HAP-1 (cell line): ENCODE data around the gene PAX9.
A peak's percentile ranks its signal among the peaks of the same experiment; 100 is the strongest.

ENCODE experiments used
- DNase-seq, 2 experiments: peaks; one replicate each; pipeline ENCODE4 v3.0.0-alpha.2; 2016 to 2020; ENCODE audit warnings: low spot score in 2 of 2
- H3K27me3 ChIP-seq: fragments of 250-450 bp; sonication (Bioruptor Pico); 2 replicates; pipeline ENCODE4 v1.5.1; 2020; ENCODE audit warnings: low read depth, mild to moderate bottlenecking, moderate library complexity
- H3K36me3 ChIP-seq: fragments of 250-450 bp; sonication (Bioruptor Pico); replicated peaks from 2 replicates; pipeline ENCODE4 v1.5.1; 2020; ENCODE audit warnings: mild to moderate bottlenecking
- H3K4me1 ChIP-seq: fragments of 250-450 bp; sonication (Bioruptor Pico); 2 replicates; pipeline ENCODE4 v1.5.1; 2020; ENCODE audit warnings: mild to moderate bottlenecking
- H3K4me3 ChIP-seq: fragments of 250-450 bp; sonication (Bioruptor Pico); 2 replicates; pipeline ENCODE4 v1.5.1; 2020; ENCODE audit warnings: mild to moderate bottlenecking, moderate library complexity
- H3K9me3 ChIP-seq: fragments of 250-450 bp; sonication (Bioruptor Pico); 2 replicates; pipeline ENCODE4 v1.5.1; 2020; ENCODE audit warnings: mild to moderate bottlenecking, moderate library complexity
- in situ Hi-C: fragments of 300-500 bp; cut with MboI; formaldehyde crosslinking; loops from 3 replicates; pipeline ENCODE4 v1.14.3; 2020; ENCODE audit warnings: low sequenced_read_pairs, inconsistent platforms, mixed read lengths

PAX9 gene

GRCh38 chr14:36661506-36662257, at the start of gene PAX9:
Gene PAX9 (plus strand): TSS chr14:36661860. CDS start chr14:36662090, 230 bp downstream.
- no peaks in the 10 kb centered on the region; the same call in 1 of the 2 replicates for H3K36me3 ChIP-seq
- peak; percentile 86 to 95 for DNase-seq
- H3K27me3 ChIP-seq: no peaks in the 10 kb centered on the region
- in situ Hi-C loops: no loop called here
- no peaks in the 10 kb centered on the region for H3K9me3 ChIP-seq
- peak within 1 kb of the TSS; percentile 68 for H3K4me3 ChIP-seq
- H3K4me1 ChIP-seq: peaks cover 15% of the 10 kb centered on the region

- no peaks in the 10 kb centered on the region for H3K9me3 ChIP-seq
- H3K36me3 ChIP-seq: no peaks in the 10 kb centered on the region
- in situ Hi-C loops: no loop called here
- no peak for DNase-seq
- H3K4me3 ChIP-seq: no peak overlapping the region
- H3K4me1 ChIP-seq: no peaks in the 10 kb centered on the region
- no peaks in the 10 kb centered on the region for H3K27me3 ChIP-seq
Measured at GRCh38 chr14:36617824-36618223, 43.8 kb upstream of the PAX9 start.

- Histone ChIP-seq H3K4me1 (no peaks in the 10 kb centered on the region), H3K27me3 (no peaks in the 10 kb centered on the region), H3K4me3 (no peak overlapping the region), H3K9me3 (no peaks in the 10 kb centered on the region), H3K36me3 (no peaks in the 10 kb centered on the region)
- no peak for DNase-seq
- in situ Hi-C loops: no loop called here
Measured at GRCh38 chr14:36618641-36619040, 43.0 kb upstream of the PAX9 start.

- H3K4me1 ChIP-seq: no peaks in the 10 kb centered on the region
- no peaks in the 10 kb centered on the region for H3K9me3 ChIP-seq
- DNase-seq: no peak
- in situ Hi-C loops: no loop called here
- no peak overlapping the region for H3K4me3 ChIP-seq
- H3K36me3 ChIP-seq: no peaks in the 10 kb centered on the region
- no peaks in the 10 kb centered on the region for H3K27me3 ChIP-seq
Measured at GRCh38 chr14:36619131-36619530, 42.5 kb upstream of the PAX9 start.

- H3K4me3 ChIP-seq: no peak overlapping the region
- H3K27me3 ChIP-seq: no peaks in the 10 kb centered on the region
- in situ Hi-C loops: no loop called here
- no peaks in the 10 kb centered on the region for H3K4me1 ChIP-seq
- H3K9me3 ChIP-seq: no peaks in the 10 kb centered on the region
- H3K36me3 ChIP-seq: no peaks in the 10 kb centered on the region
- no peak for DNase-seq
Measured at GRCh38 chr14:36619853-36620252, 41.8 kb upstream of the PAX9 start.

GRCh38 chr14:36625014-36625413, 36.6 kb upstream of the PAX9 start:
- in situ Hi-C loops: loop anchor here (25.0 kb wide), 1 partner anchor 512 kb away; no protein-coding TSS in a partner anchor
- Histone ChIP-seq H3K4me1 (no peaks in the 10 kb centered on the region), H3K4me3 (no peak overlapping the region), H3K9me3 (no peaks in the 10 kb centered on the region), H3K36me3 (no peaks in the 10 kb centered on the region), H3K27me3 (no peaks in the 10 kb centered on the region)
- no peak for DNase-seq

- in situ Hi-C loops: loop anchor here (25.0 kb wide), 1 partner anchor 512 kb away; no protein-coding TSS in a partner anchor
- Histone ChIP-seq H3K36me3 (no peaks in the 10 kb centered on the region), H3K27me3 (no peaks in the 10 kb centered on the region), H3K4me1 (no peaks in the 10 kb centered on the region), H3K9me3 (no peaks in the 10 kb centered on the region), H3K4me3 (no peak overlapping the region)
- no peak for DNase-seq
Measured at GRCh38 chr14:36625436-36625835, 36.2 kb upstream of the PAX9 start.

- Histone ChIP-seq H3K36me3 (no peaks in the 10 kb centered on the region), H3K4me3 (no peak overlapping the region), H3K9me3 (no peaks in the 10 kb centered on the region), H3K4me1 (no peaks in the 10 kb centered on the region), H3K27me3 (no peaks in the 10 kb centered on the region)
- in situ Hi-C loops: loop anchor here (25.0 kb wide), 1 partner anchor 511 kb away; no protein-coding TSS in a partner anchor
- DNase-seq: no peak
Measured at GRCh38 chr14:36626151-36626550, 35.5 kb upstream of the PAX9 start.

- no peaks in the 10 kb centered on the region for H3K36me3 ChIP-seq
Measured at GRCh38 chr14:36627981-36628380, 33.7 kb upstream of the PAX9 start.

GRCh38 chr14:36633580-36633979, 28.1 kb upstream of the PAX9 start:
- H3K4me1 ChIP-seq: no peaks in the 10 kb centered on the region

More at GRCh38 chr14:36627981-36628380, 33.7 kb upstream of the PAX9 start:
- Histone ChIP-seq H3K4me1 (no peaks in the 10 kb centered on the region), H3K4me3 (no peak overlapping the region), H3K27me3 (no peaks in the 10 kb centered on the region), H3K9me3 (no peaks in the 10 kb centered on the region)
- in situ Hi-C loops: loop anchor here (25.0 kb wide), 1 partner anchor 509 kb away; no protein-coding TSS in a partner anchor
- no peak for DNase-seq

GRCh38 chr14:36646664-36647416, 14.8 kb upstream of the PAX9 start:
- DNase-seq: no peak
- Histone ChIP-seq H3K36me3 (no peaks in the 10 kb centered on the region), H3K9me3 (no peaks in the 10 kb centered on the region), H3K4me3 (no peak overlapping the region), H3K27me3 (peaks cover 11% of the 10 kb centered on the region), H3K4me1 (no peaks in the 10 kb centered on the region)
- in situ Hi-C loops: loop anchor here (10.0 to 25.0 kb wide), 2 partner anchors 288 to 490 kb away; no protein-coding TSS in a partner anchor

More at GRCh38 chr14:36633580-36633979, 28.1 kb upstream of the PAX9 start:
- H3K27me3 ChIP-seq: no peaks in the 10 kb centered on the region
- no peaks in the 10 kb centered on the region for H3K9me3 ChIP-seq
- no peak overlapping the region for H3K4me3 ChIP-seq
- in situ Hi-C loops: loop anchor here (25.0 kb wide), 1 partner anchor 504 kb away; no protein-coding TSS in a partner anchor
- no peaks in the 10 kb centered on the region for H3K36me3 ChIP-seq
- DNase-seq: no peak

- DNase-seq: no peak
- H3K27me3 ChIP-seq: peaks cover 10% of the 10 kb centered on the region
- H3K36me3 ChIP-seq: no peaks in the 10 kb centered on the region
- H3K9me3 ChIP-seq: no peaks in the 10 kb centered on the region
- no peaks in the 10 kb centered on the region for H3K4me1 ChIP-seq
- peak overlapping the region; percentile 24 for H3K4me3 ChIP-seq
- in situ Hi-C loops: loop anchor here (10.0 to 25.0 kb wide), 2 partner anchors 287 to 490 kb away; no protein-coding TSS in a partner anchor
Measured at GRCh38 chr14:36647417-36647823, 14.2 kb upstream of the PAX9 start.

GRCh38 chr14:36647824-36648753, 13.6 kb upstream of the PAX9 start:
- Histone ChIP-seq H3K4me3 (peak overlapping the region; percentile 24), H3K27me3 (peaks cover 10% of the 10 kb centered on the region), H3K36me3 (no peaks in the 10 kb centered on the region), H3K4me1 (no peaks in the 10 kb centered on the region), H3K9me3 (no peaks in the 10 kb centered on the region)
- in situ Hi-C loops: loop anchor here (10.0 to 25.0 kb wide), 2 partner anchors 287 to 489 kb away; no protein-coding TSS in a partner anchor
- DNase-seq: peak; percentile 49 to 74
